Esophagus squamous epithelium (tissue), 5 donors: ENCODE results near the gene LAMA3. TPM values are rescaled to one million over a fixed set of nuclear protein-coding genes. Genes with fewer than 3 reads are reported as not detected.

Source experiments
- DNase-seq: peaks from one replicate; lab custom pipeline; 2025; lab: John Stamatoyannopoulos, UW
- H3K27ac ChIP-seq, 4 donors: fragments of 200-600 bp; sonication (generic); one replicate each; pipeline ENCODE4 v1.5.1; 2016 to 2019; ENCODE audit warnings: mild to moderate bottlenecking in 1 of 4
- H3K27me3 ChIP-seq, 4 donors: fragments of 200-600 bp; sonication (generic); 1 replicate in 3 of 4; 2 replicates in 1 of 4; pipeline versions ENCODE4 v1.5.1 to v1.6.0; 2017 to 2021; ENCODE audit warnings: antibody characterized with exemption in 1 of 4
- H3K36me3 ChIP-seq, 3 donors: fragments of 200-600 bp; sonication (generic); one replicate each; pipeline ENCODE4 v1.5.1; 2016 to 2019
- H3K4me1 ChIP-seq, 3 donors: fragments of 200-600 bp; sonication (generic); one replicate each; pipeline ENCODE4 v1.5.1; 2017 to 2019
- H3K4me3 ChIP-seq, 4 donors: fragments of 200-600 bp; sonication (generic); 1 replicate in 3 of 4; 2 replicates in 1 of 4; pipeline ENCODE4 v1.5.1; 2016 to 2019; ENCODE audit warnings: mild to moderate bottlenecking in 2 of 4, moderate library complexity in 1 of 4
- H3K9me3 ChIP-seq, 3 donors: fragments of 200-600 bp; sonication (generic); one replicate each; pipeline ENCODE4 v1.5.1; 2016 to 2019
- CTCF ChIP-seq, 6 experiments: fragments of 450-650 bp in 4 of 6; fragments of 200-600 bp in 2 of 6; sonication (generic) in 2 of 6; IDR thresholded peaks; one replicate each; pipeline ENCODE4 v1.5.1; 2016 to 2019; ENCODE audit warnings: antibody characterized with exemption in 6 of 6, mild to moderate bottlenecking in 4 of 6, moderate library complexity in 4 of 6
- POLR2A ChIP-seq, 4 donors: fragments of 450-650 bp; IDR thresholded peaks; one replicate each; pipeline ENCODE4 v1.6.1; 2017; ENCODE audit warnings: antibody characterized with exemption in 4 of 4, mild to moderate bottlenecking in 4 of 4, moderate library complexity in 3 of 4
- whole genome bisulfite sequencing, 2 donors: methylation state at CpG; one replicate each; pipeline ENCODE4 v1.1.5; 2018; 5-methylcytosine and 5-hydroxymethylcytosine counted together
- intact Hi-C: fragments of 100-400 bp; cut with DNase I; formaldehyde crosslinking; loops from one replicate; pipeline ENCODE4 v1.15.0; 2022
- total RNA-seq, 4 donors: library from RNA; depleted of rRNA; stranded (reverse); fragments of >200 nt; gene quantifications; one replicate each; pipeline ENCODE4 v1.1.0, GENCODE V29; 2016
- donor health status: DM: yes; HTN: yes; CAD: no.

LAMA3 gene
- total RNA-seq, 4 donors from 2014 or later = 28.7 to 81.3 (median 44.8) TPM

- H3K9me3 ChIP-seq = no peaks in the 10 kb centered on the region
Measured at GRCh38 chr18:24003903-24004640, 314.8 kb downstream of the LAMA3 start.

More at GRCh38 chr18:24003903-24004640, 314.8 kb downstream of the LAMA3 start:
- TF ChIP-seq POLR2A (IDR thresholded peaks at IDR 0.05) (no peak), CTCF (IDR thresholded peaks at IDR 0.05) (no peak)
- WGBS, 2 donors = 58 to 74% methylated on average over 2 of the region's 2 CpGs
- Histone ChIP-seq H3K27ac (no peak overlapping the region), H3K27me3 (no peaks in the 10 kb centered on the region), H3K36me3 (no peaks in the 10 kb centered on the region), H3K4me1 (peaks cover 2 to 13% (median 3%) of the 10 kb centered on the region in 3 donors), H3K4me3 (no peak overlapping the region)
- intact Hi-C loops = loop anchor here (10.0 kb wide), 1 partner anchor 61 kb away; no protein-coding TSS in a partner anchor
- DNase-seq = no peak

Other genes starting within 250 kb of the LAMA3 start
- 100 to 1,000 TPM in 1 of 4 donors, 10 to 100 TPM in 3; 58.4 to 140 (median 84.4) TPM for gene RIOK3, start 236.2 kb upstream of the LAMA3 start, total RNA-seq
- 10 to 100 TPM; 16.6 to 20.2 (median 18.4) TPM for gene RMC1, start 185.9 kb upstream of the LAMA3 start, total RNA-seq
- gene NPC1, start 102.9 kb upstream of the LAMA3 start, total RNA-seq = 10 to 100 TPM; 16.9 to 73.7 (median 43.6) TPM
- gene ANKRD29, start 26.5 kb upstream of the LAMA3 start, total RNA-seq = 10 to 100 TPM in 2 of 4 donors, 1 to 10 TPM in 2; 2.9 to 10.8 (median 9.2) TPM